H1 (cell line): ENCODE measurements around the gene TPD52L2. TPM values are rescaled to one million over a fixed set of nuclear protein-coding genes. Genes with fewer than 3 reads are reported as not detected.

ENCODE experiments used
- CTCF ChIA-PET: fragments of 300-600 bp; sonication (Branson Sonifier 250); formaldehyde crosslinking; loops from one replicate; lab custom pipeline; 2021; ENCODE audit not compliant: partially characterized antibody; lab: Charles Lee
- POLR2A ChIA-PET: fragments of 300-600 bp; sonication (Branson Sonifier 250); formaldehyde crosslinking; loops from one replicate; lab custom pipeline; 2021; ENCODE audit warnings: inconsistent platforms; ENCODE audit not compliant: partially characterized antibody; lab: Charles Lee
- DNase-seq, 2 experiments: peaks; one replicate each; pipeline versions ENCODE4 v3.0.0 to v3.0.0-alpha.2; 2010 to 2022; ENCODE audit warnings: low spot score in 2 of 2, low read depth in 1 of 2, mixed read lengths in 1 of 2
- FAIRE-seq: peaks from 2 replicates; lab custom pipeline; 2011; peaks lifted over from hg19 to GRCh38; lab: Jason Lieb, UNC
- H2AFZ ChIP-seq: 2 replicates; pipeline ENCODE4 v1.8.1; 2012; ENCODE audit warnings: low read length, inconsistent platforms
- H2AK5ac ChIP-seq: 2 replicates; pipeline ENCODE4 v1.6.1; 2013; ENCODE audit warnings: low read depth, low read length
- H2BK120ac ChIP-seq: replicated peaks from 2 replicates; pipeline ENCODE3; 2013; ENCODE audit warnings: low read depth, low read length, inconsistent platforms
- H2BK12ac ChIP-seq: 2 replicates; pipeline ENCODE4 v1.6.1; 2013; ENCODE audit warnings: low read depth, low read length
- H2BK15ac ChIP-seq: 2 replicates; pipeline ENCODE4 v1.6.1; 2013; ENCODE audit warnings: low read length
- H2BK20ac ChIP-seq: 2 replicates; pipeline ENCODE4 v1.6.1; 2013; ENCODE audit warnings: low read length
- H2BK5ac ChIP-seq: 2 replicates; pipeline ENCODE4 v1.6.1; 2013; ENCODE audit warnings: low read depth, low read length
- H3K14ac ChIP-seq: 2 replicates; pipeline ENCODE4 v1.6.1; 2013; ENCODE audit warnings: inconsistent platforms; ENCODE audit not compliant: insufficient read length
- H3K18ac ChIP-seq: 2 replicates; pipeline ENCODE4 v1.6.1; 2013; ENCODE audit warnings: low read length; ENCODE audit errors: extremely low read depth
- H3K23ac ChIP-seq: 2 replicates; pipeline ENCODE4 v1.6.1; 2013; ENCODE audit warnings: inconsistent platforms; ENCODE audit not compliant: insufficient read length
- H3K23me2 ChIP-seq: 2 replicates; pipeline ENCODE4 v1.6.1; 2013; ENCODE audit warnings: low read depth, low read length
- H3K27ac ChIP-seq: 2 replicates; pipeline ENCODE4 v1.6.1; 2011; ENCODE audit warnings: low read depth, low read length, inconsistent platforms
- H3K27me3 ChIP-seq, 4 experiments: replicated peaks in 1 of 4; 1 replicate in 1 of 4; 2 replicates in 3 of 4; pipeline versions ENCODE4 v1.6.1 to v1.8.1; 2011 to 2013; ENCODE audit warnings: low read length in 3 of 4, mild to moderate bottlenecking in 3 of 4, inconsistent platforms in 2 of 4, mixed read lengths in 2 of 4, moderate library complexity in 1 of 4; ENCODE audit not compliant: control insufficient read depth in 3 of 4, insufficient read depth in 3 of 4; ENCODE audit errors: extremely low read depth in 1 of 4
- H3K36me3 ChIP-seq, 4 experiments: 2 replicates each; pipeline versions ENCODE4 v1.6.1 to v1.8.1; 2011 to 2013; ENCODE audit warnings: mild to moderate bottlenecking in 4 of 4, low read length in 3 of 4, moderate library complexity in 2 of 4, control low read depth in 1 of 4, inconsistent platforms in 1 of 4; ENCODE audit not compliant: insufficient read depth in 4 of 4, control insufficient read depth in 2 of 4
- H3K4ac ChIP-seq: replicated peaks from 2 replicates; pipeline ENCODE3; 2013; ENCODE audit warnings: low read length, low read depth, mixed read lengths, inconsistent platforms; ENCODE audit not compliant: insufficient read length
- H3K4me1 ChIP-seq, 4 experiments: replicated peaks in 1 of 4; 1 replicate in 1 of 4; 2 replicates in 3 of 4; pipeline versions ENCODE4 v1.6.1 to v1.8.1; 2011 to 2013; ENCODE audit warnings: low read length in 3 of 4, inconsistent platforms in 2 of 4, mixed read lengths in 1 of 4; ENCODE audit not compliant: insufficient read depth in 4 of 4, control insufficient read depth in 3 of 4
- H3K4me2 ChIP-seq, 2 experiments: 2 replicates each; pipeline versions ENCODE4 v1.6.1 to v1.8.1; 2011 to 2013; ENCODE audit warnings: low read depth in 2 of 2, low read length in 2 of 2, control low read depth in 1 of 2, inconsistent platforms in 1 of 2, mild to moderate bottlenecking in 1 of 2; ENCODE audit not compliant: insufficient read depth in 1 of 2
- H3K4me3 ChIP-seq, 4 experiments: fragments of 200-600, 300-600 bp in 1 of 4; sonication (generic), shearing (Covaris generic), sonication (Bioruptor Twin) in 1 of 4; 2 replicates each; pipeline versions ENCODE4 v1.5.1 to v1.8.1; 2011 to 2016; ENCODE audit warnings: low read length in 4 of 4, low read depth in 3 of 4, control low read depth in 2 of 4, inconsistent platforms in 2 of 4, mild to moderate bottlenecking in 2 of 4, mixed read lengths in 1 of 4, moderate library complexity in 1 of 4; ENCODE audit not compliant: insufficient read depth in 2 of 4; ENCODE audit errors: extremely low read depth in 1 of 4
- H3K56ac ChIP-seq: replicated peaks from 2 replicates; pipeline ENCODE3; 2013; ENCODE audit warnings: low read depth, mild to moderate bottlenecking, mixed read lengths, low read length, inconsistent platforms; ENCODE audit not compliant: insufficient read length
- H3K79me1 ChIP-seq: 2 replicates; pipeline ENCODE4 v1.6.1; 2013; ENCODE audit warnings: low read depth, low read length, control low read depth
- H3K79me2 ChIP-seq, 2 experiments: 2 replicates each; pipeline versions ENCODE4 v1.6.1 to v1.8.1; 2012 to 2013; ENCODE audit warnings: low read length in 2 of 2, mild to moderate bottlenecking in 2 of 2, inconsistent platforms in 1 of 2; ENCODE audit not compliant: insufficient read depth in 2 of 2, control insufficient read depth in 1 of 2
- H3K9ac ChIP-seq, 4 experiments: replicated peaks in 1 of 4; 1 replicate in 1 of 4; 2 replicates in 3 of 4; pipeline versions ENCODE4 v1.6.1 to v1.8.1; 2011 to 2013; ENCODE audit warnings: low read depth in 3 of 4, low read length in 3 of 4, control low read depth in 2 of 4, mild to moderate bottlenecking in 2 of 4, moderate library complexity in 2 of 4, inconsistent platforms in 1 of 4; ENCODE audit errors: extremely low read depth in 1 of 4
- H3K9me3 ChIP-seq, 2 experiments: 2 replicates each; pipeline versions ENCODE4 v1.6.1 to v1.8.1; 2012 to 2013; ENCODE audit warnings: mild to moderate bottlenecking in 2 of 2, moderate library complexity in 2 of 2, control low read depth in 1 of 2, inconsistent platforms in 1 of 2, low read depth in 1 of 2, low read length in 1 of 2, mixed read lengths in 1 of 2; ENCODE audit not compliant: insufficient read depth in 2 of 2
- H4K20me1 ChIP-seq, 2 experiments: replicated peaks in 1 of 2; 2 replicates each; pipeline versions ENCODE3 to v1.8.1; 2011 to 2013; ENCODE audit warnings: inconsistent platforms in 2 of 2, low read length in 2 of 2, mild to moderate bottlenecking in 1 of 2; ENCODE audit not compliant: insufficient read depth in 2 of 2, control insufficient read depth in 1 of 2
- H4K5ac ChIP-seq: 2 replicates; pipeline ENCODE4 v1.6.1; 2013; ENCODE audit warnings: low read length, low read depth, mixed read lengths, inconsistent platforms; ENCODE audit not compliant: insufficient read length
- H4K8ac ChIP-seq: 2 replicates; pipeline ENCODE4 v1.8.0; 2013; ENCODE audit warnings: mild to moderate bottlenecking, moderate library complexity, low read length, inconsistent platforms; ENCODE audit not compliant: insufficient read depth; ENCODE audit errors: extremely low read depth
- H4K91ac ChIP-seq: replicated peaks from 2 replicates; pipeline ENCODE3; 2013; ENCODE audit warnings: low read length, mixed read lengths, inconsistent platforms; ENCODE audit not compliant: insufficient read length
- EZH2 ChIP-seq: fragments of 200-600 bp; sonication (generic); IDR thresholded peaks from 2 replicates; pipeline ENCODE4 v1.7.1; 2012; ENCODE audit warnings: low read depth, mild to moderate bottlenecking, moderate library complexity, low read length, inconsistent platforms; ENCODE audit not compliant: severe bottlenecking
- POLR2AphosphoS5 ChIP-seq: IDR thresholded peaks from 2 replicates; pipeline ENCODE4 v1.6.1; 2011; ENCODE audit warnings: low read depth, low read length
- RFX5 ChIP-seq: IDR thresholded peaks from 2 replicates; pipeline ENCODE4 v1.6.1; 2011; ENCODE audit warnings: low read depth, low read length, improper control_type of control experiment, borderline replicate concordance
- WGBS, 2 experiments: shearing (Covaris generic) in 1 of 2; methylation state at CpG; one replicate each; pipeline versions ENCODE4 v1.1.6 to v1.1.7; 2013 to 2015; ENCODE audit warnings: low lambda C conversion rate in 2 of 2, mixed read lengths in 2 of 2, inconsistent platforms in 1 of 2, low coverage in 1 of 2, missing lambda C conversion rate in 1 of 2; ENCODE audit not compliant: insufficient replicate concordance in 2 of 2, insufficient coverage in 1 of 2, insufficient read length in 1 of 2; ENCODE audit errors: extremely low coverage in 1 of 2, missing lambda C conversion rate in 1 of 2; 5-methylcytosine and 5-hydroxymethylcytosine counted together
- polyA plus RNA-seq, 7 experiments: library from polyadenylated mRNA; depleted of rRNA in 3 of 7; stranded (reverse) in 5 of 7; unstranded in 2 of 7; fragments of >200 nt in 5 of 7; fragments of 200-250 nt in 2 of 7; gene quantifications; 1 replicate in 5 of 7; 2 replicates in 1 of 7; 4 replicates in 1 of 7; pipeline versions ENCODE4 v1.2.1 to v1.2.3, GENCODE V29; 2011 to 2013; ENCODE audit warnings: missing spikeins in 2 of 7, mixed read lengths in 2 of 7
- total RNA-seq: library from RNA; stranded (reverse); fragmentation: NEBNext Ultra II Directional; extraction: Animal tissue kit (Norgen Biotek cat#: 25700); gene quantifications from 2 replicates; pipeline ENCODE4 v1.2.1, GENCODE V29; 2021

TPD52L2 gene
- total and polyA plus RNA-seq, 2 of the 8 experiments (the other 6 are each of a cell fraction or from before 2014, with no cell fraction given): 77.1 to 80.2 TPM

DNA sequence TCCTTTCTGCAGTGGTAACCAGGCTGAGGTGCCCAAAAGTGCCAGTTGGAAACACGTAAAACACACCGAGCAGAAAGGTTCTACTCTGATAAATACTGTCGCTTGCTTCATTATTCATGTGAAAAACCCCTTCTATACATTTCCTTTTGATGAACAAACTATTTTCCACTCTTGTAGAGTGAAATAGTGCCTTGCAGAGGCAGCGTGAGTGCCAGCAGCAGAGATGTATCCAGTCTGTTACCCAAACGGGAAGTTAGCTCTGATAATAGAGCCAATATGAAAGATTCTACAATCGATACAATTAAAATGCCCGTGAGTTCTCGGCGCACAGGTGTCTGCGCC lies 35.5 kb upstream of the TPD52L2 start:
- Histone ChIP-seq H4K91ac (no peak overlapping the region), H2BK120ac (no peak overlapping the region), H3K4me3 (peak overlapping the region; percentile 54 to 80 (median 56)), H3K23ac (no peak overlapping the region), H3K9ac (no peak overlapping the region; a peak in 1 of 7 replicates), H2BK15ac (no peak overlapping the region), H3K18ac (no peak overlapping the region), H3K4me1 (peaks cover 4 to 21% (median 12%) of the 10 kb centered on the region in 4 experiments), H3K79me2 (peaks cover 14 to 41% of the 10 kb centered on the region in 2 experiments), H4K20me1 (peaks cover 6 to 20% of the 10 kb centered on the region in 2 experiments), H3K36me3 (no peaks in the 10 kb centered on the region; a peak in 1 of 8 replicates), H3K79me1 (peaks cover 11% of the 10 kb centered on the region), H3K9me3 (no peaks in the 10 kb centered on the region), H3K4ac (no peak overlapping the region), H2AFZ (no peak overlapping the region), H4K5ac (no peak overlapping the region), H4K8ac (no peak overlapping the region), H3K27me3 (peaks cover 14 to 36% (median 28%) of the 10 kb centered on the region in 4 experiments; a peak in 6 of 7 replicates), H2AK5ac (no peak overlapping the region), H3K23me2 (peaks cover 15% of the 10 kb centered on the region; the same call in 1 of the 2 replicates), H3K56ac (no peak overlapping the region), H2BK12ac (no peak overlapping the region), H2BK20ac (no peak overlapping the region), H3K27ac (no peak overlapping the region), H2BK5ac (no peak overlapping the region), H3K14ac (no peak overlapping the region), H3K4me2 (peak overlapping the region; percentile 79 to 96)
- 21% methylated on average over 10 of the region's 10 CpGs; no CpG with 5 or more reads in 1 of the 2 experiments for WGBS, 2 experiments
- TF ChIP-seq EZH2: peak; percentile 7
- TF ChIP-seq RFX5: no peak
- TF ChIP-seq POLR2AphosphoS5: no peak
- FAIRE-seq (no peak), DNase-seq (no peak)
- CTCF ChIA-PET: interaction anchor here (1.0 to 1.5 kb wide), 6 partner anchors 10 to 47 kb away, joined by 3 to 5 read pairs (median 5); no protein-coding TSS in a partner anchor
- POLR2A ChIA-PET: interaction anchor here (0.8 to 1.5 kb wide), 3 partner anchors 18 to 35 kb away, joined by 3 to 4 read pairs (median 3); partner anchors contain the start of gene TPD52L2
